Measurements from ENCODE around the gene STX4.

The STX4 gene

GRCh38 chr16:31032736-31033708, at the start of gene STX4:
STX4 (plus strand) TSS chr16:31033558; CDS start chr16:31033806, 248 bp downstream.
- DNase-seq (ENCODE audit: low spot score) = peak; percentile 96

- DNase-seq (ENCODE audit: low spot score) = no peak
These were observed 49.3 kb upstream of the STX4 start for GRCh38 chr16:30983898-30984610.

GRCh38 chr16:30984669-30985400, 48.5 kb upstream of the STX4 start, which contains the start of gene HSD3B7:
HSD3B7 (plus strand) TSS chr16:30985207; CDS start chr16:30985659, 452 bp downstream.
- DNase-seq (ENCODE audit: low spot score) = peak; percentile 95

- DNase-seq (ENCODE audit: low spot score) = peak; percentile 80
These were observed 47.8 kb upstream of the STX4 start for GRCh38 chr16:30985401-30986128.

- DNase-seq (ENCODE audit: low spot score) = no peak
These were observed 47.0 kb upstream of the STX4 start for GRCh38 chr16:30986129-30986991.

GRCh38 chr16:30987581-30988190, 45.7 kb upstream of the STX4 start:
- DNase-seq (ENCODE audit: low spot score) = no peak

- no peak for DNase-seq (ENCODE audit: low spot score)
These were observed 43.8 kb upstream of the STX4 start for GRCh38 chr16:30989469-30990047.

- DNase-seq (ENCODE audit: low spot score) = no peak
These were observed 43.3 kb upstream of the STX4 start for GRCh38 chr16:30990105-30990504.

- DNase-seq (ENCODE audit: low spot score) = no peak
These were observed 42.3 kb upstream of the STX4 start for GRCh38 chr16:30991052-30991451.

GRCh38 chr16:30992276-30992780, 41.0 kb upstream of the STX4 start:
- no peak for DNase-seq (ENCODE audit: low spot score)

GRCh38 chr16:30992931-30993816, 40.2 kb upstream of the STX4 start:
- DNase-seq (ENCODE audit: low spot score) = no peak

- DNase-seq (ENCODE audit: low spot score) = no peak
These were observed 37.4 kb upstream of the STX4 start for GRCh38 chr16:30995927-30996323.

- no peak for DNase-seq (ENCODE audit: low spot score)
These were observed 36.9 kb upstream of the STX4 start for GRCh38 chr16:30996324-30996984.

GRCh38 chr16:30996985-30997724, 36.2 kb upstream of the STX4 start:
- DNase-seq (ENCODE audit: low spot score) = peak; percentile 98

GRCh38 chr16:30997725-30998711, 35.3 kb upstream of the STX4 start:
- peak; percentile 89 for DNase-seq (ENCODE audit: low spot score)
